NCI-H2171 (cell line): ENCODE measurements around the gene RASAL3.
"Not testable (repeated sequence)": the region's sequence is repeated elsewhere in the genome, so short reads cannot be mapped to it uniquely, and the experiment has no call there.

Experiments used
- DNase-seq: peaks from one replicate; lab custom pipeline; 2025; lab: John Stamatoyannopoulos, UW

The RASAL3 gene

DNA sequence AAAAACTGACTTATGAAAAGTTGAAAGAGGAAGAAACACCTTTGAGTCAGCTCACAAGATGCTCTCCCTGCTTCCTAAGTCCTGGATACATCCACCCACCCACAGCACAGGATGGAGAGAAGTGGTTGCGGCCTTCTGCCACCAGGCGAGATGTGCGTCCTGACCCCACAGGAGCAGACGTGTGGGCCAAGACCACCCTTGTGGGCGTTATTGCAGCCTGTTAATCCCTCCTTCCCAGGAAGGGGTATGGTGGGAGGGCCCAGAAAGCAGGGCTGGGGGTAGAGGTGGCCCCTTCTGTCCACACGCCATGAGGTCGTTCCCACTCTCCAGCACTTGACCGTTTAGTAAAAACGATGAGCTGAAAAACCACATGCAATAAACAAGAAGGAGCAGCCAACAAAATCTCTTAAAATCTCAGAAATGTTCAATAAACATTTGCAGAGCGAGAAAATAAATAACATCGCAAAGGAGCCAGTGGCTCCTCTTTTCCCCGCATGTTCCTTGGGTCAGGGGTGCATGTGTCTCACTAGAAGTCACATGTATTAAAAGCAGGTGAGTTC lies 43.1 kb downstream of the RASAL3 start:
- DNase-seq, result no peak

GRCh38 chr19:15419413-15420025 lies 44.8 kb downstream of the RASAL3 start:
- no peak for DNase-seq

GRCh38 chr19:15418579-15419412 lies 45.5 kb downstream of the RASAL3 start, which contains the start of gene AKAP8L:
Gene AKAP8L, minus strand, starts transcription at chr19:15418988. Its CDS starts 65 bp downstream, at chr19:15418923.
- DNase-seq, result peak; percentile 99

GRCh38 chr19:15418231-15418578 lies 46.1 kb downstream of the RASAL3 start:
- DNase-seq, result peak; percentile 43

GRCh38 chr19:15417699-15418098 lies 46.6 kb downstream of the RASAL3 start:
- no peak for DNase-seq

- DNase-seq, result no peak
Observed at GRCh38 chr19:15412832-15413231, 51.5 kb downstream of the RASAL3 start.

GRCh38 chr19:15411351-15411750 lies 53.0 kb downstream of the RASAL3 start:
- not testable (repeated sequence) for DNase-seq

GRCh38 chr19:15404780-15405211 lies 59.5 kb downstream of the RASAL3 start:
- no peak for DNase-seq

- no peak for DNase-seq
Observed at GRCh38 chr19:15404097-15404779, 60.1 kb downstream of the RASAL3 start.

DNA sequence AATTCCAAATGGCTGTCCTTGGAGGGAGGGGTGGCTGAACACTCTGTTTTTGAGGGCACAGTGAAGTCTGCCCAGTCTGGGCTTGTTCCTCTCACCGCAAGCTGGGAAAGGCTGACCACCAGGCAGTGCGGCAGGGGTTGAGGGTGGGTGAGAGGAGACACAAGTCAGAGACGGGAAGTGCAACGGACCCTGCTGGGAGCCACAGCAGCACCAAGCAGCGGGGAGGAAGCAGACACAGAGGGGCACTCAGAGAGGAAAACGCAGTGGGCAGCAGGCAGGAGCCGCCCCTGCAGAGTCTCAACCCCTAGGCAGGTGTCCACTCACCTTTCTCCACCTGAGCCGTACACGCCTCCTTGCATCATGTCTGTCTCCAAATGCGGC lies 61.2 kb downstream of the RASAL3 start:
- no peak for DNase-seq

- DNase-seq, result no peak
Observed at GRCh38 chr19:15402411-15403150, 61.8 kb downstream of the RASAL3 start.
